ENCODE measurements around the gene PRKCE. TPM values are rescaled to one million over a fixed set of nuclear protein-coding genes. Genes with fewer than 3 reads are reported as not detected.

Gene PRKCE
- total RNA-seq, 1 experiment from 2014 or later: 2.4 TPM

DNA sequence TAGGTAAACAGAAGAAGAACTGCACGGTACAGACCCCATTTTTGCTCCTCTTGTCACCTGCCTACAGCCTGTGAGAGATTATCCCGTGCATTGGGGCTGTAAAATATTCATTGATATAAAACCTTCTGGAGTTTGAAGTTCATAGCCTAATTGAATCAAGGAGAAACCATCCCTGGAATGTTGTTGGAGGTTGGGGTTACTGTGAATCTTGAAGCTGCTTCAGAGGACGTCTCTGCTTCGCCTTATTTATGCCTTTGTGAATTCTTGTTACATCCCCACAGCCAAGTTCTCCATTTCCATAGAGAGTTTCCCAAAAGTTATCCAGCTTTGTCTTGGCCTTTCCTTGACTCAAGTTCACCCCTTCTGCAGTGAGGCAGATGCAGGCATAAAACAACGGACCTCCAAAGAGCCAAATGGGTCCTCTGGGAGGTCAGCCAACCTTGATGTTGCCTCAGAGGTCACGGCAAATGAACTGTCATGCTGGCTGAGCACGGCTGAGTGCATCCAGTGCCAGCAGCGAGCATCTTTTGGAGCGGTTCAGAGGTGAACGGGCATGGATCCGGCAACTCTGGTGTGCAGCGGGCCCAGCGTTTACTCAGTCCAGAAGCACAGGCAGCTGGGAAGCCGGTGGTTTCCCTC lies 317.6 kb downstream of the PRKCE start:
- H3K4me3 ChIP-seq (ENCODE audit: low read depth, low read length, poor library complexity, severe bottlenecking): no peak overlapping the region
- BruUV-seq (replicated peaks): no TSS peak
- intact Hi-C loops (cut with micrococcal nuclease; ENCODE audit: unreplicated experiment): no loop called here
- CTCF ChIA-PET: no interaction called here
- POLR2A ChIA-PET (ENCODE audit: low non-redundant PET): no interaction called here
- no peaks in the 10 kb centered on the region for H3K36me3 ChIP-seq (ENCODE audit: insufficient read depth, low read length, poor library complexity, severe bottlenecking)
- H3K27me3 ChIP-seq (replicated peaks; ENCODE audit: insufficient read depth, low read depth, low read length, poor library complexity): no peaks in the 10 kb centered on the region
- TF ChIP-seq CTCF (conservative IDR thresholded peaks at IDR 0.05; ENCODE audit: low read depth, low read length) (no peak), EZH2 (IDR thresholded peaks at IDR 0.05; ENCODE audit: borderline replicate concordance, low read depth, low read length, poor library complexity, severe bottlenecking) (no peak)
- DNase-seq (ENCODE audit: low spot score): no peak
- no peaks in the 10 kb centered on the region for H3K9me3 ChIP-seq (ENCODE audit: low read depth, low read length, poor library complexity, severe bottlenecking)
- peaks cover 12% of the 10 kb centered on the region for H3K4me1 ChIP-seq (ENCODE audit: insufficient read depth, low read length, poor library complexity, severe bottlenecking)
- H3K27ac ChIP-seq (ENCODE audit: low read depth, low read length, poor library complexity, severe bottlenecking): no peak overlapping the region

- H3K4me1 ChIP-seq (ENCODE audit: insufficient read depth, low read length, poor library complexity, severe bottlenecking): peaks cover 3% of the 10 kb centered on the region
- no peak for TF ChIP-seq CTCF (conservative IDR thresholded peaks at IDR 0.05; ENCODE audit: low read depth, low read length)
- no peak for TF ChIP-seq EZH2 (IDR thresholded peaks at IDR 0.05; ENCODE audit: borderline replicate concordance, low read depth, low read length, poor library complexity, severe bottlenecking)
- H3K9me3 ChIP-seq (ENCODE audit: low read depth, low read length, poor library complexity, severe bottlenecking): no peaks in the 10 kb centered on the region
- peak; percentile 58 for DNase-seq (ENCODE audit: low spot score)
- ChIA-PET CTCF (no interaction called here), POLR2A (ENCODE audit: low non-redundant PET) (no interaction called here)
- intact Hi-C loops (cut with micrococcal nuclease; ENCODE audit: unreplicated experiment): no loop called here
- H3K27ac ChIP-seq (ENCODE audit: low read depth, low read length, poor library complexity, severe bottlenecking): no peak overlapping the region
- H3K27me3 ChIP-seq (replicated peaks; ENCODE audit: insufficient read depth, low read depth, low read length, poor library complexity): no peaks in the 10 kb centered on the region
- no peak overlapping the region for H3K4me3 ChIP-seq (ENCODE audit: low read depth, low read length, poor library complexity, severe bottlenecking)
- no TSS peak for BruUV-seq (replicated peaks)
- no peaks in the 10 kb centered on the region for H3K36me3 ChIP-seq (ENCODE audit: insufficient read depth, low read length, poor library complexity, severe bottlenecking)
These were observed 322.0 kb downstream of the PRKCE start for GRCh38 chr2:45973426-45973825.

GRCh38 chr2:45974056-45974455 lies 322.6 kb downstream of the PRKCE start:
- DNase-seq (ENCODE audit: low spot score): no peak
- BruUV-seq (replicated peaks): no TSS peak
- Histone ChIP-seq H3K9me3 (ENCODE audit: low read depth, low read length, poor library complexity, severe bottlenecking) (no peaks in the 10 kb centered on the region), H3K27me3 (replicated peaks; ENCODE audit: insufficient read depth, low read depth, low read length, poor library complexity) (no peaks in the 10 kb centered on the region), H3K27ac (ENCODE audit: low read depth, low read length, poor library complexity, severe bottlenecking) (no peak overlapping the region), H3K4me1 (ENCODE audit: insufficient read depth, low read length, poor library complexity, severe bottlenecking) (peaks cover 3% of the 10 kb centered on the region), H3K4me3 (ENCODE audit: low read depth, low read length, poor library complexity, severe bottlenecking) (no peak overlapping the region), H3K36me3 (ENCODE audit: insufficient read depth, low read length, poor library complexity, severe bottlenecking) (no peaks in the 10 kb centered on the region)
- ChIA-PET CTCF (no interaction called here), POLR2A (ENCODE audit: low non-redundant PET) (no interaction called here)
- TF ChIP-seq CTCF (conservative IDR thresholded peaks at IDR 0.05; ENCODE audit: low read depth, low read length) (no peak), EZH2 (IDR thresholded peaks at IDR 0.05; ENCODE audit: borderline replicate concordance, low read depth, low read length, poor library complexity, severe bottlenecking) (no peak)
- intact Hi-C loops (cut with micrococcal nuclease; ENCODE audit: unreplicated experiment): no loop called here
